ENCODE measurements around the gene RPLP2. TPM values are rescaled to one million over a fixed set of nuclear protein-coding genes. Genes with fewer than 3 reads are reported as not detected.

Gene RPLP2
- total RNA-seq, 1 experiment from 2014 or later = 1,147 TPM

- no peak for DNase-seq (ENCODE audit: low spot score)
Measured at GRCh38 chr11:849104-849824, 39.5 kb downstream of the RPLP2 start.

DNA sequence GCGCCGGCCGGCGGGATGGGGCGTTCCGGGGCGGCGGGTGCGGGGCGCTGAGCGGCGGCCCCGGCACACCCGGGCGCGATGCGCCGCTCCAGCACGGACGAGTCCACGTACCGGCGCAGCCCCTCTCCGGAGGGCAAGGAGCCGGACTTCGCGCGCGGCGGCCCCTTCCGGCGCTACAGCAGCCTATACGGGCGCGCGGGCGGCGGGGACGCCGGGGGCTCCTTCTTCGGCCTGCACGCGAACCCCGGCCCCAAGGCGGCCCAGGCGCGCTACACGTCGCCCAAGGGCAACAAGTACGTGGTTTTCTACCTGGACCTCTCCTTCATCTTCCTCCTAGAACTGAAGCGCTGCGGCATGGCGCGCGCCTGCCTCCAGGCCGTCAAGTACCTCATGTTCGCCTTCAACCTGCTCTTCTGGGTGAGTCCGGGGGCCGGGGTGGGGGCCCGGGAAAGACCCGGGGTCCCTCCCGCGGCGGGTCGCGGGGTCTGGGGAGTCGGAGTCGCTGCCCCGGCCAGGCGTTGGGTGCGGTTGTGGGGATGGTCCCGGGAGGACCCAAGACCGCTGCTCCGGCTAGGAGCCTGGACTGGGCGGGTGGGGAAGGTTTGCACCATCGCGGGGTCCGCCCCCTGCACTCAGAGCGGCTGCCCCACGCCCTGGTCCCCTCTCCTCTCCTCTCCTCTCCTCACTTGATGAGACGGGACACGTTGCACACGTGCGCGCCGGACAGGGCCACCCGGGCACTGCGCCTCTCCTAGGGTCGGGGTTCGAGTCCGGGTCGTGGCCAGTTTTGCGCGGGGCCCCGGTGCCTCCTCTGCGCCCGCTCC, 40.4 kb downstream of the RPLP2 start:
- no peak for DNase-seq (ENCODE audit: low spot score)

DNA sequence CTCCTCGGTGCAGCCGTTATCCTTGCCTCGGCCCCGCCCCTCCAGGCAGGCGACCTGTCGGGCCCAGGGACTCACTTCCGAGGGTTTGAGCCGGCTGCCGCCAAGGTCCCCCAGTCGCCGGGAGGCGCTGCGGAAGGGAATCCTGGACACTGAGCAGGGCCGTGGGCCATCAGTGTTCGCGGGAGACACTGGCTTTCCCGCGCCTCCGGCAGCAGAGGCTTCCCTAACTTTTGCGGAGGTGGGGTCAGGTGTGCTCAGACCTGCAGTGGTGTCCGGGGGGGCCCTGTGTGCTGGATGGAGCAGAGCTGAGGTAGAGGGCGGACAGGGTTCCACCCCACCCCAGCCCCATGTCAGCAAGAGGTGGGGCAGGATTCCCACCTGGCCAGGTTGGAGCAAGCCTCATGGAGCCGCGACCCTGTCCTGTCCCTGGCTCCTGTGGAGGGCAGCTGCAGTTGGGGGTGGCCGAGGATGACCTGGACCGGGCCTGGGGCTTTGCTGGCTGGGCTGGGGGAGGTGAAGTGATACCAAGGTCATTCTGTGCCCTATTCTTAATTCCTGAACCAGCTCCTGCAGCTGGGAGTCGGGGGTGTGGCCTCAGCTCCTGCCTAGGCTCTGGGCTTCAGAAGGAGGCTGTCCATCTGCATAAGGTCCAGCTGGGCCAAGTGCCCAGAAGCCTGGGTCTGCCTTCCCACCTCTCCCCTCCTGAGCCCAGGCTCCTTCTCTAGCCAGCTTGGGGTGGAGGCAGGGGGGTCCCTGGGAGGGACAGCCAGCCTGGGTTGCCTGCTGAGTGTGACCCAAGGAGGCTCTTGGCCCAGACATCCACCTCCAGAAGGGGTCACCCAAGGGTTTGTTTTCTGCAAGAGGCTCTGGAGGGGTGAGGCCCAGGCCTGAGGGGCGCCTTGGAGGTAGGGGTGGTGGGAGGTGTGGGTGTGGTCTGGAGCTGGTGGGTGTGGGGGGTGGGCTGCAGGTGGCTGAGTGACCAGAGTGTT, 41.3 kb downstream of the RPLP2 start:
- DNase-seq (ENCODE audit: low spot score) = no peak

GRCh38 chr11:852762-853161, 43.0 kb downstream of the RPLP2 start:
- no peak for DNase-seq (ENCODE audit: low spot score)

DNA sequence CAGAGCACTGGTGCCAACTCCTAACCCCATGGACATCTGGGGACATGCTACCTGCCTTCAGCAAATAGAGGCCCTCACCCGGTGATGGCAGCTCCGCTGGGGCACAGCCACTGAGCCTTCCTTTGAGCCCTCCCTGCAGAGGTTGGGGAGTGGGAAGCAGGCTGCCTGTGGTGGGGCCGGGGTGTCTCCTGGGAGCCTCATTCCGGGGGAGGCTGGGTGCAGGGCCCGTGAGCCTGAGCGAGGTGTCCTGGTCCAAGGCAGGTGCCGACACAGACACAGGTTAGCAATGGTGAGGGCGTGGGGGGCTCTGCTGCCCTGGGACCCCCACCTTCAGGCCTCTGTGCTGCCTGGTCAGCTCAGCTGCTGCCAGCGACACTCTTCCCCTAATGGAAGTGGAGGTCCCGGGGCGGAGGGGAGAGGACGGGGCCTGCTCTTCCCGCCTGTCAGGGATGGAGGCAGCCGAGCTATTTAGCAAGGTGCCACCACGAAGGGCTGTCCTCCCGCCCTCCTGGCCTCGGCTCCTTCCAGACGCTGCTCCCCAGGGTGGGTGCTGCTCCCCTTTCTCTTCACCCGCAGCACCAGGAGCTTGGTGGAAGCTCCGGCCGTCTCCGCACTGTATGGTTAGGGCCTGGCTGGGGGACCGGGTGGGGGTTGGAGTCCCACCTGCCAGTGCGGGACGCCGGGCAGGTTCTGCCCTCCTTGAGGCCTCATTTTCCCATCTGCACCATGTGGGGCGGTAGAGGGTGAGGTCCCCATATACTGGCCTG, 44.1 kb downstream of the RPLP2 start:
- DNase-seq (ENCODE audit: low spot score) = no peak

GRCh38 chr11:854601-855329, 45.0 kb downstream of the RPLP2 start:
- DNase-seq (ENCODE audit: low spot score) = no peak

DNA sequence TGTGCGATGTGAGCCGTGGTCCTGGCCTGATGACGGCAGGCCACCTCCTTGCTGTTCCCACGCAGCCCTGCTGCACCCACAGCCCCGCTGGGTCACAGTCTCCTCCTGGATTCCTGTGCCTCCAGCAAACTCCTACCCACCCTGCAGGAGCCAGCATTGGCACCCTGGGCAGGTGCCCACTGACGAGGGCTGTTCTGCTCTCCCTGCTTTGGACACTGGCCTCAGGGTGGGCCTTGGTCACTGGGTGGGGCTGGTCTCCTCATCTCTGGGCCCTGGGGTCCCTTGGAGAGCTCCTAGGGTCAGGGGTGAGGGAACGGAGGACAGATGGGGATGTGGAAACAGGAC, 45.5 kb downstream of the RPLP2 start:
- DNase-seq (ENCODE audit: low spot score) = no peak

GRCh38 chr11:855796-856195, 46.0 kb downstream of the RPLP2 start:
- no peak for DNase-seq (ENCODE audit: low spot score)

DNA sequence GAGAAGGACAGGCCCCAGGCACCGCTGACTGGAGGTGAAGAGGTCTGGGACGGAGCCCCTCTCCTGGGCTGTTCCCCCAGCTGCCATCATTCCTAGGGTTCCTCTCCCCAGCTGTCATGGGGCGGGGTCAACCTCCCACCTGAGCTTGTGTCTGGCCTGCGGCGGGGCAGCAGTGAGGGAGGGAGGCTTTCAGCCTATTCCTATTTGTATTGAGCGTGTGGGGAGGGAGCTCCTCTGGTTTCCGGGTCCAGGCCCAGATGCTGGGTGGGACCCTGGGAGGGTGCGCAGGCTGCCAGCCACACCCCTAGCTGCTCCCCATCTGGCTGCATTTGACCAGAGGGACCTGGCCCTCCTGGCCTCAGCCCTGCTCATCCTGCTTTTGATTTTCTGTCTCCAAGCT, 46.6 kb downstream of the RPLP2 start:
- DNase-seq (ENCODE audit: low spot score) = no peak

- DNase-seq (ENCODE audit: low spot score) = no peak
Measured at GRCh38 chr11:858053-858761, 48.4 kb downstream of the RPLP2 start.

- DNase-seq (ENCODE audit: low spot score) = no peak
Measured at GRCh38 chr11:858762-859339, 49.1 kb downstream of the RPLP2 start.

GRCh38 chr11:859394-860131, 49.8 kb downstream of the RPLP2 start:
- no peak for DNase-seq (ENCODE audit: low spot score)

DNA sequence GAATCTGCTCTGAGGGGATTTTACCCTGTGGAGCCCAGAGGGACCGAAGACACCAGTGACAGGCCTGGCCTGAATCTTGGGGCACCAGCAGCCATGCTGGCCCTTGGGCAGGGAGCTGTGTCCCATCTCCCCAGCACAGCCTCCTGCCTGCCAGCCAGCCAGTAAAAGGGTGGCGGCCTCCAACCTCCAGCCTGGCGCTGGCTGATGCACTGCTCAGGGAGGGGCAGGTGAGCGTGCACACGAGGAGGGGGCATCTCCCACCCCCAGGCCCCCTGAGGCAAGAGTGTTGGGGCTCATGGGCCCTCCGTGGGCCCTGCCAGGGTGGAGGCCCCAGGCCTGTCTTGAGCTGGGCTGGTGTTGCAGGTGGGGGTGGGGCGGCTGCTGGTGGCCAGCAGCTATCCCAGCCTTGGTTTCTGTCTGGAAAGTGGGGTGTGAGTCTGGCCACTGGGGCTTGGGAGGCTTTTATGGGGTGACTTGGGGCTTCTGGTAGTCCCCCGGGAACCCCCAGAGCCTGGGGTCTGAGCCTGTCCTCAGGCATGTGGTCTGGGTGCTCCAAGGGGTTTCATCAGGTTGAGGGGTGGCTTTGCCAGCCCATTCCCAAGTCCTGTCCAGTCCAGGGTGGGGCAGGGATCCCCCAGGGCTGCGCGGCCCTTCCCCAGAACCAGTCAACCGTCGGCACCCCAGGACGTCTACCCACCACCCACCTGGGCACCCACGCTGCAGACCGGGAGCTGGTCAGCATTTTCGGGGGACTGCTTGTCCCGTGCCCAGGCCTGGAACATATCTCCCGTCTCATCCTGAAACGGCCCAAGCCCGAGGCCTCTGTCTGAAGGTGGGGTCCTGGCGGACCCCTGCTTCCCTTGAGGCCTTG, 50.7 kb downstream of the RPLP2 start:
- DNase-seq (ENCODE audit: low spot score) = no peak

DNA sequence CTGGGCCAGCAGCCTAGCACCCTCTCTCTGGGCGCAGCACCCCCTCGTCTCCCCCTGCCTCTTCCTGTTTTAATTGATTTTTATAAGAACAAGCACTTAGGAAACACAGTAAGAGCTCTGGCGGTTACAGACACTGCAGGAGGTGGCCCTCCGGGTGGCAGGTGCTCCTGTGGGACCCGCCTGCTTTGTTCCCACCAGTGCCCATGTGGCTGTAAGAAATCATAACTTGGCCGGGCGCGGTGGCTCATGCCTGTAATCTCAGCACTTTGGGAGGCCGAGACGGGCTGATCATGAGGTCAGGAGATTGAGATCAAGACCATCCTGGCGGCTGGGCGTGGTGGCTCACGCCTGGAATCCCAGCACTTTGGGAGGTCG, 51.3 kb downstream of the RPLP2 start:
- no peak for DNase-seq (ENCODE audit: low spot score)

- DNase-seq (ENCODE audit: low spot score) = no peak
Measured at GRCh38 chr11:862081-862661, 52.4 kb downstream of the RPLP2 start.

All from H4 (cell line).